Stimulated activated naive CD4-positive, alpha-beta T cell treated with Interleukin-2 at 50 U/mL for 16 hours (primary cell): ENCODE data around the gene SEPHS1.

Experiments
- DNase-seq: peaks from one replicate; lab custom pipeline; 2025; lab: John Stamatoyannopoulos, UW

SEPHS1 gene

DNA sequence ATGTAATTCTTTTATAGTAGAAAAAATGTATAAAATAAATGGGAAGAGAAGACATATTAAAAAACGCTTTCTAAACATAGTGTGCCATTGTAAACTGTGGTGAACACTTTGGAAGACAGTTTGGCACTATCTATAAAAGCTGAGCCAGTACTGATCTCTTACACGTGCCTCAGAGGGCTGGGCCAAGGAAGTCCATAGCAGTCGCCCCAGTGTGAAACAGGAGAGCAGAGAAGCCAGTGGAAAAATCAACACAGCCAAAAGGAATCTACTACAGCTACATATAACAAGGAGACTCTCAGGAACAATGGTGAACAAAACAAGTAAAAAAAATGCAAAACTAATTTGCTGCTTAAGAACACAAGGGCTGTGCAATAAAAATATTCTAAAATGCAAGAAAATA, 20.6 kb downstream of the SEPHS1 start:
- DNase-seq = no peak

DNA sequence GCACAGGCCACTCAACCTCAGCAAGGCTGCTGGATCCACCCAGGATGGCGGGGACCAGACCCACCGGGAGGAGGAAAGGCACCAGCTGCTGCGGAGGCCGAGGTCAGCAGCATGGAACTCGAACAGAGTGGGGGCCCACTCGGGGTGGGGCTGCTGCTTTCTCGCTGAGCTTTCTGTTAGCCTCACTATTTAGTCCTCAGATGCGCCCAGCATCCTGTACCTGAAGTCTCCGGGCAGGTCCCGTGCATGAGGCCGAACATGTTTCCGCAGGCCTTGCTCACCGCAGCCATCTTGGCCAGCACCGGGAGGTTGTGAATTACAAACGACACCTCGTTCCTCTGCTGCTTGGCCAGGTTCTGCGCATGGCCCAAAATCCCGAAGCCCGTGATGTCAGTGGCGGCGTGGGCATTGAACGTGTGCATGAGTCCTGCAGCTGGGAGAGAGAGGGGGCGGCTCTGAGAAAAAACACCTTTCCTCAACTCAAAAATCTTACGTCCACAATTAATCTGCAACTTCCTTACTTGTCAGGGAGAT, 25.4 kb downstream of the SEPHS1 start:
- DNase-seq = no peak

DNA sequence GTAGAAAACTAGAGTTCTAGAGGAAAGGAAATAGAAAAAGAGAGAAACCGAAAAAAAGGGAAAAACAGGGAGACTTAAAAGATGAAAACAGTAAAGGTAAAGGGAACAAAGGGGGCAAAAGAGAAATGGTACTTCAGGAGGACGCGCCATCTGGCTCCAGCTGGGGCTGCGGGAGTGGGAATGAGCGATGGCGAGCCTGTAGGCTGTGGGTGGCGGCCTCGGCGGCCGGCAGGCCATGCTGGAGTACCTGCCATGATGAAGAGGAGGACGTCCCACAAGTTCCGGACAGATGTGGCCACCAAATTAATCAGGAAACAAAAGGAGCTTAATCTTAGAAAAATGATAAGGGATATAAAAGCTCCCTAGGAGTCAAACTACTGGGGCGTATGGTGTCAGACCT, 26.5 kb downstream of the SEPHS1 start:
- no peak for DNase-seq

DNA sequence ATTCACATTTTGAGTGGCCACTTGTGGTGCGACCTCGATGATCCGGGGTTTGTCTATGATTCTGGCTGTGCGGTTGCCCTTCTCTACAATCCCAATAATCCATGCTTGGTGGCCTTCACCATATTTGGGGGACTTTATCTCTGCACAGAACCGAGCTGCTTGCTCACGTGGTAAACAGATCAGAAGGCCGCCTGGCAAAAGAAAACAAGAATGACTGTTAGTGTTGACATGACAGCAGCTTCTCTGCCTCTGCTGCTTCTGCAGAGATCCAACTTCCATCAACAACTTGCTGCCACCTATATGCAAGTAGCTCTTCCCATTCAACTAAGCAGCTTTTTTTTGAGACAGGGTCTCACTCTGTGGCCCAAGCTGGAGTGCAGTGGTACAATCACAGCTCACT, 28.9 kb downstream of the SEPHS1 start:
- DNase-seq = no peak

DNA sequence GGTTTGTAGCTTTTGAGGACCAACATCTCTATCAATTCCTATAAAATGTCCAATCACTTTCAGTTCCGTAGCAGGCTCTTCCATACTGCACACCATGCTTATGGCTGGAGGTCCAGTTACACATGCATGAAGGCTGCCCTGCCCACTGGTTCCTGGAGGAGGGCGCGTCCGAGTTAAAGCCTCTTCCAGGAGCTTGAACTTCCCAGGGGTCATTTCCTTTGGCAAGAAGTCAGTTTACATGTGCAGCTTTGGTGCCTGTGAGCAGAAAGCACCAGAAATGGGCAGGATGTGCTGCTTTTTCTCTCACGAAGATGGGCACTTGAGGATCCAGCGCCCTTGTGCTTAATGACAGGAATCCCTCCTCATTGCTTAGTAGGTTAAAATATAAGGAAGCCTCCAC, 30.6 kb downstream of the SEPHS1 start:
- DNase-seq = no peak

DNA sequence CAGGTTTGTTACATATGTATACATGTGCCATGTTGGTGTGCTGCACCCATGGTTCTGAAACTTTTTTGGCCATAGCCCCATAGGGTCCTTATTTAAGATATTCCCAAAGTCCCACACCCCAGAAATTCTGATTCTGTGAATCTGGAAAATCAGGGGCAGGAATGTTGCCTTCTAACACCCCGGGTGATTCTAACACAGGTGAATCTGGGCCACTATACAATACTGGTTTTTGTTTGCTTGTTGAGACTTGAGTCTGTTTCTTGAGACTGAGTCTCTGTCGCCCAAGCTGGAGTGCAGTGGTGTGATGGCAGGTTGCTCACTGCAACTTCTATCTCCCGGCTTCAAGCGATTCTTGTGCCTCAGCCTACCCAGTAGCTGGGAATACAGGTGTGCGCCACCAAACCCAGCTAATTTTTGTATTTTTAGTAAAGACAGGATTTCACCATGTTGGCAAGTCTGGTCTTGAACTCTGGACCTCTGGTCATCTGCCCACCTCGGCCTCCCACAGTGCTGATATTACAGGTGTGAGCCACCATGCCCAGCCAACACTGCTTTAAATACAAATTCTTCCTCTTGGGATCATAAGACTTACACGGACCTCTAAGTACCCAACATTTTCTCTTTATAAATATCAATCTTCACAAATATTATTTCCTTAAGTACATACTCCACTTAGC, 31.3 kb downstream of the SEPHS1 start:
- no peak for DNase-seq

DNA sequence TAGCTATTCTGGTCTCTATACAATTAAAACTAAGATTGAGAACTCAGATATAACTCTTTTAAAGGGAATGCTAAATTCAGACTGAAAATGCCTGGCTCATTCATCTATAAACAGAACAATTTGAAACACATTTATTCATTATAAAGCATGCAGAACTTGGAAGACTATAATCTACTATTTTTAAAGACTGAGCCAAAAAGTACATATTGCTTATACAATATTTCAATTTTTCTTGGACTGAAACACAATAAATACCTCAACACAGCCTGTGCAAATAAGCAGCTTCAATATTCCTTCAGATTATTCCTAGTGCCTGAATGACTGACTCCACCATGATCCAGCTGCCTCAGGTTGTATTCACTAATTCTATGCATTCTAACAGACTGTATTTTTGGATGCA, 32.7 kb downstream of the SEPHS1 start:
- DNase-seq = no peak

DNA sequence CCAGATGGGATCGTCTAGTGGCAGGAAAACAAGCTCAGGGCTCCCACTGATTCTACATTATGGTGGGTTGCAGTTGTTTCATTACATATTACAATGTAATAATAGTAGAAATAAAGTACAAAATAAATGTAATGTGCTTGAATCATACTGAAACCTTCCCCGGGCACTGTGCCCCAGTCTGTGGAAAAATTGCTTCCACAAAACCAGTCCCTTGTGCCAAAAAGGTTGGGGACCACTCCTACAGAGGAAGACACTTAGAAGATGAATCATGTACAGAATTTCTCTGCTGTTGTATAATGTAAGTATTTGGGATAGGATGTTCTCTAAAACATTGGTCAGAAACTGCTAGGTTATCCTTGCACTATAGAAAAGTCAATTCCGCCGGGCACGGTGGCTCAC, 36.9 kb downstream of the SEPHS1 start:
- DNase-seq = no peak

DNA sequence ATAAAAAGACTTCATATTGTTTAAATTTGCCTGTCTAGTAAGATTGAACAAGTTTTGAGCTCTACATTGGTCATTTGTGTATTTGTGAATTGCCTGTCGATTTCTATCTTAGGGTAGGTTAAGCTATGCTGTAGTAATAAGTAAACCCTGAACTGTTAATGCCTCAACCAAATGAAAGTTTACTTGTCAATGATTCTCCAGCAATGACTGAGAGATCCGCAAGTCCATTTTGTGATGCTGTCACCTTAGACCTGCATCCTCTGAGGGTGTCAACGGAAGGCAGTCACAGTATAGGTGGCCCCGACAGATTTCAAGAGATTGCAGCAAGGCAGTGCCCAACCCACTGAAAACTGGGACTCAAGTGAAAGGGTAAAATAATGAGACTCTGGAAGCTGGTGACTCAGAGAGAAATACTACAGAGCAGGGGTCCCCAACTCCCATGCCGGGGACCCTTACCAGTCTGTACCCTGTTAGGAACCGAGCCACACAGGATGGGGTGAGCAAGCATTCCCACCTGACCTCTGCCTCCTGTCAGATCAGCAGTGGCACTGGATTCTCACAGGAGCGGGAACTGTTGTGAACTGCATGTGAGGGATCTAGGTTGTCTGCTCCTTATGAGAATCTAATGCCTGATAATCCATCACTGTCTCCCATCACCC, 37.4 kb downstream of the SEPHS1 start:
- DNase-seq = no peak

DNA sequence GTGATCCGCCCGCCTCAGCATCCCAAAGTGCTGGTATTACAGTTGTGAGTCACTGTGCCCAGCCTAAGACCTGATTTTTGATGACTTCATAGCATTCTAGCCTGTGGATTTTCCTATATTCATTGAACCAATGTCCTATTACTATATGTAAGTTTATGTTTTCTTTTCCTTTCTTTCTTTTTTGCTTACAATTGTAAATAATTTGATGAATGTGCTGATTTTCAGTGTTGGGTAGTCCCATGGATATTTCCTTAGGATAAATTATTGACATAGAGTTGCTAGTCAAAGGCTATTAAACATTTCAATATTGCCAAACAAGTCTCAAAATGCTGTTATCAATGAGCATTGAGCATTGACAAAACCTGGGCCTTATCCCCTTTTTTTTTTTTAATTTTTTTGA, 38.3 kb downstream of the SEPHS1 start:
- no peak for DNase-seq

DNA sequence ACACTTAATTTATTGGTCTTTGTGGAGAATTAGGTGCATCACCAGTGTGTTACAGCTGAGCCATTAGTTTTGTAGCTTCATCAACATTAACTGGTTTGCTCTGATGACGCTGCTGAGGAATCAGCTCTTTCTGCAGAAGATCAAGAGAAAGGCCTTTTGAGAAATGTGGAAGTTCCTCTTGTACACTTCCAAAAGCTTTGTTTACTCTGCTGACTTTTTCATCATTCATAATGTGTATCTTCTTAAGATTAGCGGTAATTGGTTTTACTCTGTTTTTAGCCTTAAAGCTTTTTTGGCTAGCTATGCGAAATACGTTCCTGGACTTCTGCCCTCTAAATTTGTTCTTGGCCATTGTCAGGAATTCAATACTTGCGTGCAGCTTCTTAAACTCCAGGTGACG, 40.0 kb downstream of the SEPHS1 start:
- DNase-seq = no peak

DNA sequence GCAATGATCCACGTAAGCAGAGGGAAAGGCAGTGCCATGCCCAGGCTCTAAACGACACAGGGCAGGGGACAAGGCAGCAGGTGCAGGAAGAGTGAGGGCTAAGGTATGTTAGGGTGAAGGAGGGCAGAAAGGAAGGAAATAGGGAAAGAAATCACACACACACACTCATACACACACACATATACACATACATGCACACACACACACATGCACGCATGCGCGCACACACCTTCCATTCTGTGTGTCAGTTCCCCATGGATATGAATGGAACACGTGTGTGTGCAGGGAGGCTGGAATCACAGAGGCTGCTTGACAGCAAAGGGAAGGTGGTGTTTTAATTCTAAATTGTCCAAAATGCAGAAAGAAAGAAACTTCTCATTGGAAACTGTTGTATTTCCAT, 42.0 kb downstream of the SEPHS1 start:
- no peak for DNase-seq

DNA sequence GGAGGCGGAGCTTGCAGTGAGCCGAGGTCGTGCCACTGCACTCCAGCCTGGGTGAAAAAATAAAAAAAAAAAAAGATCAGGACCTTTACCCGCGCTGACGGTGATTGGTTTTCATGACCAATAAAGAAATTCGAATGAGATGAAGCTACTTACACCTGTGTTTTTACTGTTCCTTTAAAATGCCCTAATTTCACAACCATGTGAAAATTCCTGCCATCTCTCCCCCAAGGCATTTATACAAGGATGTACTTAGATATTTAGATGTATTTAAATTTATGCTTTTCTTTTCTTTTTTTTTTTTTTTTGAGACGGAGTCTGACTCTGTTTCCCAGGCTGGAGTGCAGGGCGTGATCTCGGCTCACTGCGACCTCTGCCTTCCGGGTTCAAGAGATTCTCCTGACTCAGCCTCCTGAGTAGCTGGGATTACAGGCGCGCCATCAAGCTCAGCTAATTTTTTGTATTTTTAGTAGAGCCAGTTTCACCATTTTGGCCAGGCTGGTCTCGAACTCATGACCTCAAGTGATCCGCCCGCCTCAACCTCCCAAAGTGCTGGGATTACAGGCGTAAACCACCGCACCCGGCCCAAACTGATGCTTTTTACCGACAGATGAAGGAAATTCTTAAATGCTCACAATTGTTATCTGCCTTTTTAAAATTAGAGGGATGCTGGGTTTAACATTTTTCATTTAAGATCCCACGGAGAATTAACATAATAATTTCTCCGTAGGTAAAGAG, 45.1 kb downstream of the SEPHS1 start:
- no peak for DNase-seq

DNA sequence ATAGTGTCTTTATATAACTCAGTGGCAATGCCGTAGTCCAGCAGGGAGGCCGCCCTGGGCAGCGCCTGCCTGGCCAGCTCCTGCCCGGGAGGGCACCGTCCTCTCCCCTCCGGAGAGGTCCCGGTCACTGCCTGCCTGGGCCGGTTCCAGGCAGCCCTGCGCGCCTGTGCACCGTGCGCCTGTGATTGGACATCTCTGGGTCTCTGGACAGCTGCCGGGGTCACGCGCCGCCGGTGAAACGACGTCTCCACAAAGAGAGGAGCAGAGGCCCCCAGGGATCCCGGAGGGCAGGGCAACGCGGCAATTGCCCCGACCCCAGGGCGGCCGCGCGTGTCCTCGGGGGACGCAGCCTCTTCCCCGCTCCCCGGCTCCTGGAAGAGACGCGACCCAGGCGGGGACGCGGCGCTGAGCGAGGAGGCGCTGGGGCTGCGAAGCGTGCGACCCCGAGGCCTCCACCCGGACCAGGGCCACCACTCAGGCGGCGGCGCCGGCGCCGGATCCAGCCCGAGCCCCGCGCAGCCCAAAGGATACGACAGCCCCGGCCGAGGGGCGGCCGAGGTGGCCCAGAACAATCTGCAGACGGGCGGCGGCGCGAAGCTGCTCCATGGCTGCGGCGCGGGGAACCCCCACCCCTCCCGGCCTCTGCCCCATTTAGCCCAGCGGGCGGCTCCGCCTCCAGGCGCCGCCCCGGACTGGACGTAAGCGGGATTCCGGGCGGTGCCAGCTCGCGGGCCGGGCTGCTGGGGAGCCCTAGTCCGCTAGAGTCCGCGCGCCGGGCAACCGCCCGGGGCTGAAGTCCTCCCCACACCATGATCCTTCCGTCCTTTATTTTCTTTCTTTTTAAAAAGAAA, 48.4 kb downstream of the SEPHS1 start, which contains the start of gene PHYH:
Gene PHYH, minus strand, starts transcription at position 628 of the 851 bp plus-strand sequence. Its CDS starts 22 bp downstream, at position 606.
- DNase-seq = peak; percentile 78

DNA sequence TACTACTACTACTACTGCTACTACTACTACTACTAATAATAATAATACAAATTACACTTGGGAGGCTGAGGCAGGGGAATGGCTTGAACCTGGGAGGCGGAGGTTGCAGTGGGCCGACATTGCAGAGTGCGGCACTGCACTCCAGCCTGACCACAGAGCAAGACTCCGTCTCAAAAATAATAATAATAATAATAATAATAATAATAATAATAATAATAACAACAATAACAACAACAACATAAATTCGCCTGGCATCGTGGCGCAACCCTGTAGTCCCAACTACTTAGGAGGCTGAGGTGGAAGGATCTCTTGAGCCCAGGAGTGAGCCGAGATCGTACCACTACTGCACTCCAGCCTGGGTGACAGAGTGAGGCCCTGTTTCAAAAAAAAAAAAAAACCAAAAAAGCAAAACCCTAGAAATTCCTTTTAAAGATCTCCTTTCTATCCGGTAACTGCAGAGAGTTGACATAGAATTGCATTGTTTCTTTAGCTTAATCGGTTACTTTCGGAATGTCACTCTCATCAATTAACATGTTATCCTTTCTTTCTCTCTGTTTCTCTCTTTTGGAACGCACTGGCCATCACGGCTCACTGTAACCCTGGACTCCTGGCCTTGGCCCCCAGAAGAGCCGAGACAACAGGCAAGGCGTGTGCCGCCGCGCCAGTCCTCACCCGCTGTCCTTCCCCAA, 49.2 kb downstream of the SEPHS1 start:
- DNase-seq = no peak

DNA sequence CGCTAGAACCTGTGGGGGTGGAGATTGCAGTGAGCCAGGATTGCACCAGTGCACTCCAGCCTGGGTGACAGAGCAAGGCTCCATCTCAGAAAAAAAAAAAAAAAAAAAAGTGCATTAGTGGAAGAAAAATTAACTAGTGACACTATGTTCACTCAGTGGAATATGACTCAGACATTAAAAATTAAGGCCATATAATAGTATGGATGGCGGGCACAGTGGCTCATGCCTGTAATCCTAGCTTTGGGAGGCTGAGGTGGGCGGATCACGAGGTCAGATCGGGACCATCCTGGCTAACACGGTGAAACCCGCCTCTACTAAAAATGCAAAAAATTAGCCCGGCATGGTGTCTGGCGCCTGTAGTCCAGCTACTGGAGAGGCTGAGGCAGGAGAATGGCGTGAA, 51.6 kb downstream of the SEPHS1 start:
- DNase-seq = no peak

DNA sequence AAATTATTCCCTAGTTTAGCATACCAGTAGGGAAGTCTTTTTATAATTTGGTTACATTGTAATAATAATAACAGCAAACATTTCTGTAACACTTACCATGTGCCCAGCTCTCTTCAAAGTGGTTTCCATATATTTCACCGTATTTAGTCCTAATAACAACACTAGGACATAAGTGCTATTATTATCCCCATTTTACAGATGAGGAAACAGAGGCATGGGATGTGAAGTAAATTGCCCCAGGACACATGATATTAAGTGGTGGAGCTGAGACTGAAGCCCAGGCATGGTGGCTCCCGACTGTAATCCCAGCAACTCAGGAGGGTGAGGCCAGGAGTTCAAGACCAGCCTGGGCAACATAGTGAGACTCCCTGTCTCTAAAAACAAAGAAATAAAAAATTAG, 53.3 kb downstream of the SEPHS1 start:
- no peak for DNase-seq

DNA sequence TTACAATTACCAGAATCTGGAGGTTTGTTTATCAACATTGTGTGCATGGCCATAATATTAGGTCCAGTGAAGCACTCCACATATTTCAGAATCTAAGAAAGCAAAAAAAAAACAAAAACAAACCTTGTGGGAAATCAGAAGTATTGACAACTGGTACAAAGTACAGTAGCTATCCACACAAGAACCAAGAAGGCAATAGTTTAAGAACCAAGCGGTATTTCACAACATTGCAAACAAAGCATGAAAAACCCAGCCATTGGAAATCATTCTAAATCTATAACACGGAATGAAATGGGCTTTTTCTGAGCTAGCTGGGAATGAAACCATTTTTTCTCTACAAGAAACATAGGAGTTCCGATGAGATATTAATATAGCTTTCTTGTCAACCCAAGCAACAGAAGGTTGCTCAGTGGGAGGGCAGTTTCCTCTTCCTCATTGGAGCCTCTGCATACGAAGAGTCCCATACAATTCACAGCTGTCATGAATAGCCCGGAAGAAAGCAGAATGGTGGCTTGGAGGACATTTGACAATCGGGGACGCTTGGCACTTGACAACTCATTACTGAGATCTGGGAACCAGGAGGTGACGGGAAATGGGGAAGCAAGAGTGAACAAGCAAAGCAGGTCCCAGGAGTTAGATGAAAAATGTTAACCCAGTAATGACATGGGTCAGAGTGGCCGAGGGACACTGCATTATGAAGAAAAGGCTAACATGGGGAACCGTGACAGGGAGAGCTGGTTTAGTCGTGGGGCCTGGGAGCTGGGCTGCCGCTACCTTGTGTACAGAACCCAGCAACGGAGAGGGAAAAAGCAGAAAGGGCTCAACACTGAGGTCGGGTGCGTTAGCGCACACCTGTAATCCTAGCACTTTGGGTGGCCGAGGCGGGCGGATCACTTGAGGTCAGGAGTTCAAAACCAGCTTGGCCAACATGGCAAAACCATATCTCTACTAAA, 56.0 kb downstream of the SEPHS1 start:
- no peak for DNase-seq

DNA sequence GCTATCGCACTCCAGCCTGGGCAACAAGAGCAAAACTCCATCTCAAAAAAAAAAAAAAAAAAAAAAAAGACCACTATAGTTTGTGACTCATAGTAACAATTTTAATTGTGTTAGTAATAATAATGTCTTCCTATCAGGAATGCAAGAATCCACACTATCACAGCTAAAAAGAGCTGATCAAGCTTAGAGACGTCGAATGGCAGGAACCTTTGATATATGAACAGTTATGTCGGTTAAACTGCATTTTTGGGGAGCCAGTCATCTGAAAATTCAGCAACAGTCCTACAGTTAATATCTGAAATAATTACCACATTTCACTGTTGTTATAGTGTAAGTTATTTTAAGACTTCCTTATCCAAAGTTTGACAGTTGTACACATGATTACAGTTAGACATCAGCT, 57.0 kb downstream of the SEPHS1 start:
- no peak for DNase-seq

DNA sequence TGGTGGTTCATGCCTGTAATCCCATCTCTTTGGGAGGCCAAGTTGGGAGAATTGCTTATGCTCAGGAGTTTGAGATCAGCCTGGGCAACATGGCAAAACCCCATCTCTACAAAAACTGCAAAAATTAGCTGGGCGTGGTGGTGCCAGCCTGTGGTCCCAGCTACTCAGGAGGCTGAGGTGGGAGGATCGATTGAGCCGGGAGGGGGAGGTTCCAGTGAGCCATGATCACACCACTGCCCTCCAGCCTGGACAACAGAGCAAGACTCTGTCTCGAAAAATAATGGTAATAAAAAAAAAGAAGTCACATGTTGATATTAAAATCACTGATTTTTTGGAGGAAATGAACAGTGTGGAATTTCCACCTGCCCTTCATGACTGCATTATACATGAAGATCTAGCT, 64.0 kb downstream of the SEPHS1 start:
- DNase-seq = no peak
